WTC11 (cell line): ENCODE measurements around the gene LRRC74A. TPM values are rescaled to one million over a fixed set of nuclear protein-coding genes. Genes with fewer than 3 reads are reported as not detected.

Source experiments
- ATAC-seq: fragments of 200-7000 bp; cut with Tn5 transposase; 2 replicates; pipeline ENCODE4 v1.10.0; 2021; ENCODE audit warnings: mild to moderate bottlenecking, moderate library complexity
- CTCF ChIA-PET: fragments of 300-600 bp; sonication (Branson Sonifier 250); formaldehyde crosslinking; loops from one replicate; lab custom pipeline; 2021; ENCODE audit warnings: antibody characterized with exemption; lab: Charles Lee
- POLR2A ChIA-PET: fragments of 350-600 bp; sonication (Branson Sonifier 250); formaldehyde crosslinking; loops from one replicate; lab custom pipeline; 2021; ENCODE audit warnings: antibody characterized with exemption; lab: Charles Lee
- DNase-seq: peaks from one replicate; pipeline ENCODE4 v3.0.0; 2021; ENCODE audit warnings: low spot score
- H3K27ac Mint-ChIP-seq: 2 replicates; pipeline ENCODE4 v1.8.0; 2021; ENCODE audit warnings: mixed read lengths
- H3K27me3 Mint-ChIP-seq: 2 replicates; pipeline ENCODE4 v1.8.0; 2021; ENCODE audit warnings: low read depth, mild to moderate bottlenecking, moderate library complexity, mixed read lengths
- H3K36me3 Mint-ChIP-seq: 2 replicates; pipeline ENCODE4 v1.8.0; 2021; ENCODE audit warnings: mixed read lengths
- H3K4me1 Mint-ChIP-seq: 2 replicates; pipeline ENCODE4 v1.8.0; 2022; ENCODE audit warnings: mixed read lengths
- H3K4me3 Mint-ChIP-seq: 2 replicates; pipeline ENCODE4 v1.8.0; 2021; ENCODE audit warnings: mild to moderate bottlenecking, moderate library complexity, mixed read lengths
- H3K9me3 Mint-ChIP-seq: 2 replicates; pipeline ENCODE4 v1.8.0; 2021; ENCODE audit warnings: mixed read lengths
- AR ChIP-seq: fragments of 250-450 bp; sonication (Bioruptor Pico); IDR thresholded peaks from 2 replicates; pipeline ENCODE4 v1.9.0; 2021; ENCODE audit warnings: mild to moderate bottlenecking
- E2F1 ChIP-seq: sonication (generic); formaldehyde crosslinking; IDR thresholded peaks from 2 replicates; pipeline ENCODE4 v1.8.0; 2022; ENCODE audit warnings: mild to moderate bottlenecking, missing genetic modification reagents
- ERG ChIP-seq: fragments of 250-450 bp; sonication (Bioruptor Pico); IDR thresholded peaks from 2 replicates; pipeline ENCODE4 v1.8.0; 2021; ENCODE audit warnings: mild to moderate bottlenecking
- FOXP1 ChIP-seq: sonication (generic); formaldehyde crosslinking; IDR thresholded peaks from 2 replicates; pipeline ENCODE4 v1.8.0; 2022; ENCODE audit warnings: missing genetic modification reagents, mild to moderate bottlenecking, moderate library complexity, borderline replicate concordance
- HMGA2 ChIP-seq: fragments of 250-450 bp; sonication (Bioruptor Pico); IDR thresholded peaks from 2 replicates; pipeline ENCODE4 v1.4.0; 2021; ENCODE audit warnings: mild to moderate bottlenecking, moderate library complexity
- KAT7 ChIP-seq: sonication (generic); formaldehyde crosslinking; IDR thresholded peaks from 2 replicates; pipeline ENCODE4 v1.8.1; 2023; ENCODE audit warnings: missing genetic modification reagents, mild to moderate bottlenecking, borderline replicate concordance
- NFATC4 ChIP-seq: fragments of 250-450 bp; sonication (Bioruptor Pico); IDR thresholded peaks from 2 replicates; pipeline ENCODE4 v1.9.0; 2021; ENCODE audit warnings: mild to moderate bottlenecking
- NR1H2 ChIP-seq: sonication (generic); formaldehyde crosslinking; IDR thresholded peaks from 2 replicates; pipeline ENCODE4 v1.9.0; 2021; ENCODE audit warnings: mild to moderate bottlenecking, moderate library complexity, missing genetic modification reagents
- RORB ChIP-seq: fragments of 250-450 bp; sonication (Bioruptor Pico); IDR thresholded peaks from 2 replicates; pipeline ENCODE4 v1.9.0; 2021; ENCODE audit warnings: mild to moderate bottlenecking
- TP53 ChIP-seq: sonication (generic); formaldehyde crosslinking; IDR thresholded peaks from 2 replicates; pipeline ENCODE4 v1.8.1; 2023; ENCODE audit warnings: mild to moderate bottlenecking, missing genetic modification reagents
- ZBTB21 ChIP-seq: sonication (generic); formaldehyde crosslinking; IDR thresholded peaks from 2 replicates; pipeline ENCODE4 v1.8.1; 2023; ENCODE audit warnings: mild to moderate bottlenecking, missing genetic modification reagents, borderline replicate concordance
- ZBTB43 ChIP-seq: sonication (generic); formaldehyde crosslinking; IDR thresholded peaks from 2 replicates; pipeline ENCODE4 v1.8.1; 2023; ENCODE audit warnings: mild to moderate bottlenecking, missing genetic modification reagents
- ZNF396 ChIP-seq: fragments of 250-450 bp; sonication (Bioruptor Pico); IDR thresholded peaks from 2 replicates; pipeline ENCODE4 v1.8.0; 2021; ENCODE audit warnings: mild to moderate bottlenecking, moderate library complexity, borderline replicate concordance
- ZNF671 ChIP-seq: fragments of 250-450 bp; sonication (Bioruptor Pico); IDR thresholded peaks from 2 replicates; pipeline ENCODE4 v1.8.0; 2021; ENCODE audit warnings: mild to moderate bottlenecking
- total RNA-seq: library from RNA; stranded (reverse); gene quantifications from 3 replicates; pipeline ENCODE4 v1.2.3, GENCODE V29; 2021
- TF ChIP-seq, protein P1 (sequence below): fragments of 250-450 bp; sonication (Bioruptor Pico); conservative IDR thresholded peaks from 2 replicates; pipeline ENCODE4 v1.9.0; 2021; ENCODE audit warnings: mild to moderate bottlenecking
- TF ChIP-seq, protein P2 (sequence below): sonication (generic); formaldehyde crosslinking; IDR thresholded peaks from 2 replicates; pipeline ENCODE4 v1.8.0; 2023; ENCODE audit warnings: missing genetic modification reagents, mild to moderate bottlenecking, borderline replicate concordance
- TF ChIP-seq, protein P3 (sequence below): sonication (generic); formaldehyde crosslinking; IDR thresholded peaks from 2 replicates; pipeline ENCODE4 v1.8.0; 2022; ENCODE audit warnings: mild to moderate bottlenecking, missing genetic modification reagents

The LRRC74A gene
- total RNA-seq, 1 experiment from 2014 or later = not detected

DNA sequence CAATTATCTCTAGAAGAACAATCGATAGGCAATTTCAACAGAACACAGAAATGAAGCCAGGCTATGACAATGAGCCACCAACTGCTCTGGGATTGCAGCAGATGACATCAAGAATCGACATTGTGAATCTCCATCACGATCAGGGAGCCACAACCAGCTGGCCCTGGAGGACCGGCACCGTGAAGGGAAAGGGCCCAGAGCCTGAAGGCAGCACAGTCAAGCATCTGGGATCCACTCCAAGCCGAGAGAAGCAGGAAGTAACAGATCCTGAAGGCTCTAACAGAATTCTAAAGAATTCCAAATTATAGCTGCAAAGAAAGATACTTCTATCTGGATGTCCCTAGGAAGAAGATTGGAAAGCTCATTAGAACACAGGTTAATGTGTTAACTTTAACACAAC, 61.0 kb downstream of the LRRC74A start:
- Mint-ChIP-seq H3K4me1 (peaks cover 20% of the 10 kb centered on the region), H3K27me3 (no peaks in the 10 kb centered on the region; the same call in 1 of the 2 replicates), H3K4me3 (no peak overlapping the region), H3K9me3 (peaks cover under 1% of the 10 kb centered on the region; the same call in 1 of the 2 replicates), H3K36me3 (no peaks in the 10 kb centered on the region), H3K27ac (no peak overlapping the region)
- ATAC-seq = no peak
- CTCF ChIA-PET = interaction anchor here (1.0 to 2.8 kb wide), 8 partner anchors 11 to 199 kb away, joined by 3 to 21 read pairs (median 4); no protein-coding TSS in a partner anchor
- POLR2A ChIA-PET = interaction anchor here (0.6 kb wide), 1 partner anchor 182 kb away, joined by 5 read pairs; no protein-coding TSS in a partner anchor
- no peak for TF ChIP-seq ERG (CRISPR knock-in tag)
- TF ChIP-seq, protein P1, sequence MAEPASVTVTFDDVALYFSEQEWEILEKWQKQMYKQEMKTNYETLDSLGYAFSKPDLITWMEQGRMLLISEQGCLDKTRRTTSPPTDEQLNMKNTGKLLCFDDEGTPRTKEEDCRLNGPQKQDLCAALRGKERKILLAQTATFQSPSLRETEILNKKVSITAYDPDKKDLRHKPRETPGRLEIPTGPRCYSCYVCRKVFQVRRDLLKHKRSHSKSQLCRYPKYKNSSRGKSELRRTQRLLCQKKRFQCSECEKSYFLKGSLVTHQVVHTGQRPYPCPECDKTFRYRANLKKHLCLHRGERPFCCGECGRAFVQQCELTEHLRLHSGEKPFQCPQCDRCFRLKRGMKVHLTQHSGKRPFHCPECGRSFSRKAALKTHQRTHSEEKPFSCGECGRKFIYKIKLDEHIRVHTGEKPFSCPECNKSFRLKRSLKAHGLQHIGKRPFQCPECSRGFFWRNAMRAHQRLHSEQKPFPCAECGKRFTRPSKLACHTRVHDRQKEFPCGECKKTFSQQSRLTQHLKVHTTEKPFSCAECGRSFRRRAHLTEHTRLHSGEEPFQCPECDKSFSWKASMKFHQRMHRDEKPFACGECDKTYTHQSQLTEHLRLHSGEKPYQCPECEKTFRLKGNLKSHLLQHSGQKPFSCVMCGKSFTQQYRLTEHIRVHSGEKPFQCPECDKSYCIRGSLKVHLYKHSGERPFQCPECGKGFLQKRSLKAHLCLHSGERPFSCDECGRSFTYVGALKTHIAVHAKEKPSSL = no peak
- TF ChIP-seq FOXP1 (CRISPR knock-in tag) = no peak
- no peak for TF ChIP-seq NFATC4 (CRISPR knock-in tag)
- TF ChIP-seq KAT7 = no peak
- TF ChIP-seq ZBTB43 (CRISPR knock-in tag) = no peak
- no peak for TF ChIP-seq AR (CRISPR knock-in tag)
- TF ChIP-seq HMGA2 = no peak
- TF ChIP-seq NR1H2 (CRISPR knock-in tag) = no peak
- TF ChIP-seq, protein P2, sequence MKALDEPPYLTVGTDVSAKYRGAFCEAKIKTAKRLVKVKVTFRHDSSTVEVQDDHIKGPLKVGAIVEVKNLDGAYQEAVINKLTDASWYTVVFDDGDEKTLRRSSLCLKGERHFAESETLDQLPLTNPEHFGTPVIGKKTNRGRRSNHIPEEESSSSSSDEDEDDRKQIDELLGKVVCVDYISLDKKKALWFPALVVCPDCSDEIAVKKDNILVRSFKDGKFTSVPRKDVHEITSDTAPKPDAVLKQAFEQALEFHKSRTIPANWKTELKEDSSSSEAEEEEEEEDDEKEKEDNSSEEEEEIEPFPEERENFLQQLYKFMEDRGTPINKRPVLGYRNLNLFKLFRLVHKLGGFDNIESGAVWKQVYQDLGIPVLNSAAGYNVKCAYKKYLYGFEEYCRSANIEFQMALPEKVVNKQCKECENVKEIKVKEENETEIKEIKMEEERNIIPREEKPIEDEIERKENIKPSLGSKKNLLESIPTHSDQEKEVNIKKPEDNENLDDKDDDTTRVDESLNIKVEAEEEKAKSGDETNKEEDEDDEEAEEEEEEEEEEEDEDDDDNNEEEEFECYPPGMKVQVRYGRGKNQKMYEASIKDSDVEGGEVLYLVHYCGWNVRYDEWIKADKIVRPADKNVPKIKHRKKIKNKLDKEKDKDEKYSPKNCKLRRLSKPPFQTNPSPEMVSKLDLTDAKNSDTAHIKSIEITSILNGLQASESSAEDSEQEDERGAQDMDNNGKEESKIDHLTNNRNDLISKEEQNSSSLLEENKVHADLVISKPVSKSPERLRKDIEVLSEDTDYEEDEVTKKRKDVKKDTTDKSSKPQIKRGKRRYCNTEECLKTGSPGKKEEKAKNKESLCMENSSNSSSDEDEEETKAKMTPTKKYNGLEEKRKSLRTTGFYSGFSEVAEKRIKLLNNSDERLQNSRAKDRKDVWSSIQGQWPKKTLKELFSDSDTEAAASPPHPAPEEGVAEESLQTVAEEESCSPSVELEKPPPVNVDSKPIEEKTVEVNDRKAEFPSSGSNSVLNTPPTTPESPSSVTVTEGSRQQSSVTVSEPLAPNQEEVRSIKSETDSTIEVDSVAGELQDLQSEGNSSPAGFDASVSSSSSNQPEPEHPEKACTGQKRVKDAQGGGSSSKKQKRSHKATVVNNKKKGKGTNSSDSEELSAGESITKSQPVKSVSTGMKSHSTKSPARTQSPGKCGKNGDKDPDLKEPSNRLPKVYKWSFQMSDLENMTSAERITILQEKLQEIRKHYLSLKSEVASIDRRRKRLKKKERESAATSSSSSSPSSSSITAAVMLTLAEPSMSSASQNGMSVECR (CRISPR knock-in tag) = no peak
- DNase-seq = no peak

GRCh38 chr14:76891391-76891790, 65.2 kb downstream of the LRRC74A start:
- Mint-ChIP-seq H3K27me3 (no peaks in the 10 kb centered on the region; the same call in 1 of the 2 replicates), H3K4me1 (peaks cover 13% of the 10 kb centered on the region), H3K4me3 (no peak overlapping the region), H3K36me3 (peaks cover 5% of the 10 kb centered on the region; the same call in 1 of the 2 replicates), H3K27ac (no peak overlapping the region), H3K9me3 (peaks cover 19% of the 10 kb centered on the region)
- DNase-seq (no peak), ATAC-seq (no peak)
- POLR2A ChIA-PET = no interaction called here
- CTCF ChIA-PET = interaction anchor here (0.6 to 1.1 kb wide), 3 partner anchors 16 to 70 kb away, joined by 3 to 4 read pairs (median 4); no protein-coding TSS in a partner anchor
- TF ChIP-seq ZNF396 (no peak), E2F1 (CRISPR knock-in tag) (no peak), ZBTB21 (CRISPR knock-in tag) (no peak), RORB (no peak), ZNF671 (CRISPR knock-in tag) (no peak), TP53 (no peak)
- TF ChIP-seq, protein P1 = no peak
- TF ChIP-seq, protein P3, sequence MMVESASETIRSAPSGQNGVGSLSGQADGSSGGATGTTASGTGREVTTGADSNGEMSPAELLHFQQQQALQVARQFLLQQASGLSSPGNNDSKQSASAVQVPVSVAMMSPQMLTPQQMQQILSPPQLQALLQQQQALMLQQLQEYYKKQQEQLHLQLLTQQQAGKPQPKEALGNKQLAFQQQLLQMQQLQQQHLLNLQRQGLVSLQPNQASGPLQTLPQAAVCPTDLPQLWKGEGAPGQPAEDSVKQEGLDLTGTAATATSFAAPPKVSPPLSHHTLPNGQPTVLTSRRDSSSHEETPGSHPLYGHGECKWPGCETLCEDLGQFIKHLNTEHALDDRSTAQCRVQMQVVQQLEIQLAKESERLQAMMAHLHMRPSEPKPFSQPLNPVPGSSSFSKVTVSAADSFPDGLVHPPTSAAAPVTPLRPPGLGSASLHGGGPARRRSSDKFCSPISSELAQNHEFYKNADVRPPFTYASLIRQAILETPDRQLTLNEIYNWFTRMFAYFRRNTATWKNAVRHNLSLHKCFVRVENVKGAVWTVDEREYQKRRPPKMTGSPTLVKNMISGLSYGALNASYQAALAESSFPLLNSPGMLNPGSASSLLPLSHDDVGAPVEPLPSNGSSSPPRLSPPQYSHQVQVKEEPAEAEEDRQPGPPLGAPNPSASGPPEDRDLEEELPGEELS (CRISPR knock-in tag) = no peak
